Activated gamma-delta T cell treated with anti-CD3 and anti-CD28 coated beads, Interleukin-2, amount 50 U/mL, for 16 hours (primary cell): ENCODE measurements around the gene ATG14.
"Not testable (repeated sequence)": the region's sequence is repeated elsewhere in the genome, so short reads cannot be mapped to it uniquely, and the experiment has no call there.

Experiments
- DNase-seq: peaks from one replicate; pipeline ENCODE4 v3.0.0-alpha.2; 2020; ENCODE audit warnings: low read depth

The ATG14 gene

DNA sequence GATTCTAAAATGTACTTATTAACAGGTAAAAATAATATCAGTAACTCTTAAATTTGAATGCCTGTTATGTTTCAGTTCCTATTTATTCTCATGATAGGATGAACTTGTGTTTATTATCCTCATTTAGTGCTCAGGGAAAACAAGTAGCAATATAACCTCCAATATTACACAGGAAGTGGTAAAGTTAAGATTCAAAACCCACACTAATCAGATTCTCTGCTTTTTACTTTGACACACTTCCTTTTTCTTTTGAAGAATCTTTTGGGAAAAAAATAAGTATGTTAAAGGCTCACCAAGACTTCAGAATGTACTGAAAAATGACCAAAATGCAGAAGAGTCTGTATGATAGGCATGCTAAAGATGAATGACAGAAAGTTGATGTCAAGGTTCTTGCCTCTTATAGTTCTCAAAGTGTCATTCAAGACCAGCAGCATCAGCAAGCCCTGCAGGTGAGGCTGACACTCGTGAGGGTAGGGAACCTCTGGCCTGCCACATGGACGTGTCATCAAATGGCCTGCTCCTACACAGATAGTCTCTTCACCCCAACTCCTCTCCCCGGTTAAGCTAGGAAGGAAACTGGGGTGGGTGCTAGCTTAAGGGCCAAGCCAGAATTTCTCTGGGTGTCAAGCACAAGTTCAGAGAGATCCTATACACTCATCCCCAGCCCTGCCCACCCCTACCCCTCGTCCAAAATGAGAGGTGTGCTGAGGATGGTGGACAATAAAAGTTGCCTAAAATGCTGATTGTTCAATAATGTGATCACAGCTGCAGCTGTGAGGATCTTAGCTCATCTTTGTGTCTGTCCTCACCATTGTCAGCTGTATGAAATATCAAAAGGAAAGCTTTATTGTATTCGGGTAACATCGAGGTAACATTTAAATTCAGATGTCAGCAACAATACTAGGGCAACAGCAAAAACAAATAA is 22.5 kb upstream of the ATG14 start:
- DNase-seq: no peak

DNA sequence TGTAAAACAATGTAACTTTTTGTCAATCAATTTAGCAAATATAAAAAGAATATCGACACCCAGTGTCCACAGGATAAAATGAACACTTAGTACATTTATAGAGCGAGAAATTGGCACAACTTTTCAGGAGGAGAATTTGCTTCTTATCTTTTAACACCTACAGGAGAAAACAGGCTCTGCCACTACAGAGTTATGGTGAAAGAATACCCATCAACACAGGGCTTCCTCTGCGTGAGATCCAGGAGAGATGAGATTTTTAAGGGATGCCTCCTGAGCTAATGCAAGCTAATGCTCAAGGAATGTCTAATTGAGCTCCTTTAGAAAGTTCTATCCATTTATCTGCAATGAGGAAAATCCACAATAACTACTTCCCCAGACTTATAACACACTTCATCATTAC is 21.0 kb upstream of the ATG14 start:
- DNase-seq: no peak

DNA sequence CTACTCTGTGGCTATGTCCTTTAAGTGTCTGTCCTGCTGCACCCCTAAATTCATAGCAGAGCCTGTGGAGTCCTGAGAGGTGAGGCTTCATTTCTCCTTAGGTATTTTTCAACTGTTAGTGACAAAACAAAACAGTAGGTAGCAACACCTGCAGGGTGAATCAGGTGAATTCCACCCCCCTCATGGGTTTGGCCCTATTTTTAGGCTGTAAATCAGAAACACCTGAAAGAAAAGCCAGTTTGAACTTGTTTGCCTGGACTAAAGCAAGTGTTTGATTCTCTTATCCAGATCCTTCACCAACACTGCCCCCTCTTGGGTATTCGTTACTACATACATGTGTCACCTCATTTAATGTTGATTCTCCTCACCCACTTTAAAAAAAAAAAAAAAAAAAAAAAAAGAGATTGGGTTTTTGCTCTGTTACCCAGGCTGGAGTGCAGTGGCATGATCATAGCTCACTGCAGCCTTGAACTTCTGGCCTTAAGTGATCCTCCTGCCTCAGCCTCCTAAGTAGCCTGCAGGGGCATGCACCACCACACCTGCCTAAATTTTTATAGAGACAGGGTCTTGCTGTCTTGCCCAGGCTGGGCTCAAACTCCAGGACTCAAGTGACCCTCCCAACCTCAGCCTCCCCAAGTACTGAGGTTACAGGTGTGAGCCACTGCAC is 18.5 kb upstream of the ATG14 start:
- peak; percentile 26 for DNase-seq

DNA sequence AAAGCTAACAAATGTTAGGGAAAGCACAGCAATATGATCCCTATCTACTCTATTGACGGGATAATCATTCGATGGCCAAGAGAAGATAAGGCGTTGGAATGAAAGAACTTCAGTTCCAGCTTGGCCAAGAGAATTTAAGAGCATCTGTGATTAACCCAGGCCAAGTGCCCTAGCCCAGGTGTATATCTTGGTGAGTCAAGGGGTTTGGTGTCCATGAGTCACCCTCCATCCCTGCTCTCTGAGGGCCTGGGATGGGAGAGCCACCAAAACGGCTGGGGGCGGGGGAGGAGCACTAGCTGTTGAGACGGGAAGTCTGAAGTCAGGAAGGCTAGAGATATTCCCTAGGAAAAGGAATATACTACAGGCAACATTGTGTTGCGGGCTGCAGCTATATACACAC is 15.8 kb upstream of the ATG14 start:
- no peak for DNase-seq

DNA sequence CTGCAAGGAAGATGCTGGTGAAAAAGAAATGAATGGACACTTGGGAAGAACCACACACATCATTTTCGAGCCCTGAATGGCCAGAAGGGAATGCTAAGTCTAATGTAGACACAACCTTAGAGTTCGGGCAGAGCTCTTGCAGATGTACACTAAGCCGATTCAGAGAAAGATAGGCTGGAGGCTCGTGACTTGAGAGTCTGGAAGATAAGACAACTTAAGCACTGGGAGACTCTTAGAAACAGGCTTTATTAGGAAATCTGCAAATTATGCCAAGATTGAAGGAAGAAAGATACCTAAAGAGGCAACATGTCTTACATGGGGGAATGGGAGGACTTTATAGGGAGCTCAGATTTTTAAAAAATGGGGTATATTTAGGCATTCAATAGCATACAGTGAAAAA is 15.3 kb upstream of the ATG14 start:
- DNase-seq: no peak

DNA sequence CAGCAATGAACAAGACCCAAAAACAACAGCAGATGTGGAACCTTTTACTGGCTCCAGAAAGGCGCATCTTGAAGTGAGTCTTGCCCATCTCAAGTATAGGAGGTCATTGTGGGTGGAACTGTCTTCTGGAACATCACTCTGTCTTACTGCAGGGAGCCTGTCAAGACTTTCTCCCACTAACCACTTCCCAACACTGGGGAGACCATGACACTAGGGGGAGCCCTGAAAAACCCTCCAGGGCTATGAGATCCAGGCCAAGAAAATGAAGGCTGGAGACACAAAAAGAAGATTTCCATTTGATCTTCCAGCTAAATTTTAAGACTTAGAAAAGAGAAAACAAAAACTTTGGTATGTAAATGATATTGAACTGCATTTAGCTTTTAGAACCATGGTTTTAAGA is 13.5 kb upstream of the ATG14 start:
- DNase-seq: no peak

DNA sequence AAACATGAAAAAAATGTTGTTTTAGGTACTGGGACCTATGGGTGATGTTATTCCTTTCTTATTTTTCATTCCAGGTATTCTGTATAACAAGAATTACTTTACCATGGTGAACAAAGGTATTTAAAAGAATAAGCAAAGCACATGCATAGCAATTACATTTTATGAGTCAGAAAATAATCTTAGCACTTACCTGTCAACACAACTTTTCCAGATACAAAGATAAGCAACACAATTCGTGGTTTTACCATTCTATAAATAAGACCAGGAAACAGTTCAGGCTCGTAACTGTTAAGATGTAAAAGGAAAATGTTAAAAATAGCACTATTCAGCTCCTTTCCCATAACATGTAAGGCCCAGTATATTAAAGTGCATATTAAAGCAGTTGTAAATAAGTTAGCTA is 12.3 kb upstream of the ATG14 start:
- no peak for DNase-seq

DNA sequence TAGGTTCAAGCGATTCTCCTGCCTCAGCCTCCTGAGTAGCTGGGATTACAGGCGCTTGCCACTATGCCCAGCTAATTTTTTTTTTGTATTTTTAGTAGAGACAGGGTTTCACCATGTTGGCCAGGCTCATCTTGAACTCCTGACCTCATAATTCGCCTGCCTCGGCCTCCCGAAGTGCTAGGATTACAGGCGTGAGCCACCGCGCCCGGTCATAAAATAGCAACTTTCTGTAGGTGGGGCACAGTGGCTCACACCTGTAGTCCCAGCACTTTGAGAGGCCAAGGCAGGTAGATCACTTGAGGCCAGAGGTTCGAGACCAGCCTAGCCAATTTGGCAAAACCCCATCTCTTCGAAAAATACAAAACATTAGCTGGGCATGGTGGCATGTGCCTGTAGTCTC is 10.7 kb upstream of the ATG14 start:
- not testable (repeated sequence) for DNase-seq

DNA sequence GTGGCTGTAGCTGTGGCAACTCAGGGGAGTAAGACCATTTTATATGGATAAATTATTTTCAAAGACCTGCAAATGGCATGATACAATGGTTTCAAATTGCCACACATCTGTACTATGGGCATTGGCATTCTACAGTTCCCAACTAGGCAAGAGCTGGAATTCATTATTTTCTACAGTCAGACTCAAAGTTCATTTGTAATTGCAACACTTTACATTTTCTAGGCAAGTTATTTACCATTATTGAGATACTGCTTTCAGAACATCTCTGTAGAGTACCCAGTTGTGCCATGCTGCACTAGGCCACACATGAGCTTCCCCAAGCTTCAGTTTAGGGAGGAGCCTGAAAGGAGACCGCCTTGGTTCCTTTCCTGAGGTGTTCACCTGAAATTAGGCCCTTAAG is 8.0 kb upstream of the ATG14 start:
- no peak for DNase-seq

DNA sequence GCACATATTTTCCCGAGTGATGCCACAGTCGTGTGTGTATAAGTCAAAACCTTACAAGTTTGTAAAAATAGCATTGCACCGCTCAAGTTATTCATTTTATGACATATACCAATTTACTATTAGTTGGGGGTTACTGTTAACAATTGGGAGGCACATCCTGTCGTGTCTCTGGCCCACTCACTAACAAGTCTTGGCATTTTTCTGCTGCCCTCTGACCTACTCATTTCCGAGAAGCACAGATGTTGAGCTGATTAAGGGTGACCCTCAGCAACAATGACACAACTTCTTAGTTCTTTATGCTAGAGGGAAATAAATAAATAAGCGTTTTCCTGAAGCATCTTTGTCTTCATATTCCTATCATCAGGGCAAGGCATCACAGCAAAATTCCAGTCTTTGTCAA is 6.8 kb upstream of the ATG14 start:
- DNase-seq: no peak

DNA sequence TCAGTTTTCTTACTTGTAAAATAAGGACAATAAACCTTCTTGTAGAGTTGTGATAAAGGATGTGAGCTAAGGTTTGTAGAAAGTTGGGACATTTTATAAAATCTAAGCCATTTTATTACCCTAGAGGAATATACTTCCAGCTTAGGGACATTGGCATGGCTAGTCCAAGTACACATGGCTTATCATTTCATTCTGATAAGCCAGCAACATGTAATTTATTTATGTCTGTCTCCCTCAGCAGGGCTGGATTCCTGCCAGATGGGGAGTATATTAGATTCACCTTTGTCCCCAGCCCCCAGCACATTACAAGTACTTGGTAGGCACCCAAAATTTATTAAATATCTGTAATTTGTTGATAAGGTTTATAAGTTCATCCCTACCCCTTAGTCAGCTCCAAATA is 6.3 kb upstream of the ATG14 start:
- DNase-seq: no peak

DNA sequence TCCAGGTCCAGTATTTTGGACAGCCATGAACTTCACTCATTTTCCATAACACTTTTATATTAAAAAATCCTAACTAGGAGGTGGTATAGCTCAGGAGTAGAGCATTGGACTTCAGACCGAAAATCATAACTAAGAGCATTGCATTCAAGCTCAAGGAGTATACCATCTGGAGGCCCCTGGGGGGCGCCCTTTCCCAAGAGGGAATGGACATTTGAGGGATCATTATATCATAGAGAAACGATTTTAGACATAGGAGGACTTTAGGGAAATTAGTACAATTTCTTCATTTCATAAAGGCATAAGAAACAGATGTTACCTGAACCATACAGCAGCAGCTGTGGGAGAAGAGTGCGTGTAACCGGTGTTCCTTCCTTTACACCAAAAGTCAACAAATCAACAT is 5.2 kb upstream of the ATG14 start:
- DNase-seq: no peak

DNA sequence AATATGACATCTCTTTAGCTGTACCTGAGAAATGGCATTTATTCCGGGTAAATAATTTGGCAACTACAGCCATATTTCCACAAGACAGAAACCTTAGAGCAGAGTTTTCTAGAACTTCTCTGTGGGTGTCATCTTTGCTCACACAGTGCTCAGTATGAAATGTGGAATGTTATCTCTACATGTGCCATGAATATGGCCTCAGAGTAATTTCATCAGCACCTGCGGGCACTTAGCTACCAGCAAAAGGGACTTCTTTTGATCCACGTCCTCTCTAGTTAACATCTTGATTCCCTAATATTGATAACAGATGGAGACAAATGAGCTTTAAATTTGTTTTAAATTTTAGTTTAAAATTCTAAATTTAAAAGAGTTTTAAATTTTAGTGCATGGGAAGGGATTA is 2.9 kb upstream of the ATG14 start:
- DNase-seq: no peak

DNA sequence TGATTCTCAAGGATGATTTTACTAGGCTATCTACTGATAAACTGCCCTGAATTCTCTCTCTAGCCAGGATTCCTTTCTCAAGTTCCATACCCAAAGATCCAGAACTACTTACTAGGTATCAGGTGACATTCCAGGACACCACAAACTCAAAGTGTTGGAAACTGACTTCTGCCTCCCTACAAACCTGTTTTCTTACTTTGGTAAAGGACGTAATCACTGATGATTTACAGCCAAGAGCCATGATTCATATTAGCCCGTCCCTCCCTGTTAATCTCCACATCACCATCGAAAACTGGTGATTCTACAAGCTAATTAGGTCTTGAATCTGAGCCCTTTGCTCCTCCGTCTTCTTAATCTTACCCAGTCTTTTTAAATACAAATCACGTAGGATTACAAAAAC is 1.0 kb upstream of the ATG14 start:
- no peak for DNase-seq

DNA sequence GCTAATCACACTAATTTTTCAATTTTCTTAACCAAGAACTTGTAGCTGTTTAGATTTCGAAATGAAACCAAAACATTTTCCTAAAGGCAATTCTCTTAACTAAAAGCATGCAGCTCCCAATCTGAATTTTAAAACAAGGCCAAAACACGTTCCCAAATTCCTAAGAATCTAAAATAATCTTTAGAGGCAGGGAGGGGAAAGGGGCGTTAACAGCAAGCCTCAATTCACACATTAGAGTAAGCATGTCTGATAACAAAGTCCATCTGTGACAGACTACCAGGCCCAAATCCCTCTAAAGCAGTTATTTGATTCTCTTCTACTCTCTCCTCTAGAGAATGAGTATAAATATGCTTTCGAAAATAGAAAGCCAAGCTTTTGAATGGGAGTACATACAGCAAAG is 754 bp downstream of the ATG14 start:
- no peak for DNase-seq

DNA sequence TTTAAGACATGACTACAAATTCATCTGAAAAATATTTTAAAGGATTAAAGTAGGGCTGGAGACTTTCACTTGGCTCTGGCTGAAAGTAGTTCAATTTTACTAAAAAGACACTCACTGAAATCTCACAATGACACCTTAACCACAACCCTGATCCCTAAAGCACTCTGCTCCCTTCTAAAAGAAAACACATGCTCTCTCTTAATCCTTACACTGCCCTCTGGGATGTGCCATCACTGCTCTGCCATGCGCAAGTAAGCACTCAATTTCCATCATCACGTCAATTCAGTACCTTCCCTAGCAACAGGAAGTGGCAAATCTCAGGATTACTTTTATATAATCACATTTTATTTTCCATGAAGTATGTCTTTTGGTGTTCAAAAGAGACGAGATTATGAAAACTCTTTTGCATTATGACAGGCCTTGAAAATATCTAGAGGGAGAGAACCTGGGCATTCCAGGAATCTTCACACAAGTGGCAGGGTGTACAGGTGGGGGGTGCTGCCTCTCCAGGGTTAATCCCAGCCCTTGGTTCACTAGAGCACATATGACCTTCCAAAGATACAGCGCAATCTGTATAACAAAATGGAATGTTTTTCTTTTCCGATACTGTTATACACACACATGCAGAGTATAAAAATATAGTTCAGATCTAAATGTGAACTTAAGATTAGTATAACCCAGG is 7.3 kb downstream of the ATG14 start:
- no peak for DNase-seq

DNA sequence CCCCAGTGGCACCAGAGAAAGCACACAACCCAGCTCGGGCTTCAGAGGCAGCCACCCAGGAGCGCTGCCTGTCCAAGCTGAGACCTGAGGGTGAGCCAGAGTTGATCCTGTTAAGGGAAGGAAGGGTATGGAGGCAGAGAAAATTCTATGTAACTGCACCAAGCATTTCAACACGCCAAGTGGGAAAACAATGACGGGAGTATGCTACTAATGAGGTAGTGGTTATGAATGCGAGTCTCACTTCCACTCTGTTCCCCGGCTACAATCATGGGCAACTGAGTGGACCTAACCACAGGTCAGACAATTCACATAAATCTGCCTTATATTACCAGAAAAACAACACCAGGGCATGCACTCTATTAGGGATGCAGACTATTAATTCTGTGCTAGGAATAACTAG is 9.9 kb downstream of the ATG14 start:
- no peak for DNase-seq

DNA sequence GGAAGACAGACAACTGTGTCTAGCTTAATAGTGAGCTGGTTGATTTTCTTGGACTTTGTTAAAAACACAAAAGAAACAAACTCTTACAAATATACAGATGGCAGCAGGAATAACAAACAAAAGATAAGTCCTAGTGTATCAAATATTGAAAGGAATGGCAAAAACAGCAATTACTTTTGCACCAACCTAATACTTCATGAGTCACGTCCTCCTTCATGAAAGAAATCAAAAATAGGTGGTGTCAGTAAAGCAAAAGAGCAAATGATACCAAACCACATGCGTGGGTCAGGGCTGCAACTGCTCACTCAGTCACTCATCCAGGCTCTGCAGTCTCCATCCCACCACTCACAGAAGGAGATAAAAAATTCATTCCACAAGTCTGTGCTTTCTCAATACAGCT is 11.8 kb downstream of the ATG14 start:
- DNase-seq: no peak

DNA sequence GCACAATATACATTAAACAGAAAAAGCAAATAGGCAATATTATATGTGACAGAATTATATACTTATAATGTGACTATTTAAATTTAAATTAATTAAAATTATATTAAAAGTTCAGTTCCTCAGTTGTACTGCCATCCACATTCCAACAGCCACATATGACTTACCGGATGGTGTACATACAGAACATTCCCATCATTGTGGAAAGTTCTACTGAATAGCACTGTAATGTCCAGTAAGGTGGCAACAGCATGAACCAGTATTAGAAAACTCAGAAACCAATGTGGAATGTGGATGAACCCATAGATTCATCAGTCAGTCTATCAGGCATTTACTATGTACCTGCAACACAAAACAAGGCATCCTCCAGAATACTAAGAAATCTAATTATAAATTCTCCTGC is 12.4 kb downstream of the ATG14 start:
- DNase-seq: no peak

DNA sequence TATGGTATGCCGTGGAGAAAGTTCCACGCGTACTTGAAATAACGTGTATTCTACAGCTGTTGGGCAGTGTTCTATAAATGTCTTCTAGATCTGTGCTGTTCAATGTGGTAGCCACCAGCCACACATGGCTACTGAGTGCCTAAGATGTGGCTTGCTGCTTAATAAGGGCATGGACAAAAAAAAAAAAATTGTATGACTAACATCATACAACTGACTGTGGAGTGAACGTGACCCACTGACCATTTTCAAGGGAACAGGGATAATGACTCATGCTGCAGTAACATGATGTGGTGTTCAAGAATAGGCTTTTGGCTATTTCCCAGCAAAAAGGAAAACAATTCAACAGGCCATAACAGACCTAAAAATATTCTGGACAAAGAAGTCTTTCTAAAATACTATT is 13.0 kb downstream of the ATG14 start:
- no peak for DNase-seq

DNA sequence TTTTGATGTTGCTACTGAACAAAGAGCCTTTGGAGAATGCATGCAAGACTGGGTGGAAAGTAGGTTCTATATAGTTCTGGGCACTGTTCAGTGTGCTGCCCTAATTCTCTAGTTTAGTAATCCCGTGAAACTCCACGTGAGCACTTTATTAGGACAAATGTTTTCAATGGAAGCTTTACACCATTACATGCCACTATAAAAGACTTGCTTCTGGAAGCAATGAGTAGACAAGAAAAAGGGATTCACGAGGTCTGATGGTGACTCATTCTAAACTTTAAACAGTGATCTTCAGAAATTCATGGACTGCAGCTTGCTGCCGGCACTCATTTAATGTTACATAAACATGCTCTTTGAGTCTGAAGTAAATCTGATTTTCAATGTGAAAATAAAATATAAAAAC is 22.3 kb downstream of the ATG14 start:
- DNase-seq: no peak

DNA sequence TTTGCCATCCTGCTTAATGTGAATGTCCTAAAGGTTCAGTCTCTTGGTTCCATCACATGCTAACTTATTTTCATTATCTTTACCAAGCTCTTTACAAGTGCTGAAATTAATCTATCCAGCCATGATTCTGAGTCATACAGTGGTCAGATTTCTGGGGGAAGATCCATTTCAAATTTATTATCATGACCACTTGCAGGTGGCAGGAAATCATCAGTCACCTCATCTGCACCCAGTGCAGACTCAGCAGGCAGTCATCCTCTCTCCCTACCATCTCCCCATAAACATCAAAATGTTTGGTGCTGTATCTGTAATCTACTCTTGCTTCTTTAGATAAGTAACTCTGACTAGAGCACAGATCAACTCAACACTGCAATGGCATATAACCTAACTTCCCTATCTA is 23.5 kb downstream of the ATG14 start:
- no peak for DNase-seq

DNA sequence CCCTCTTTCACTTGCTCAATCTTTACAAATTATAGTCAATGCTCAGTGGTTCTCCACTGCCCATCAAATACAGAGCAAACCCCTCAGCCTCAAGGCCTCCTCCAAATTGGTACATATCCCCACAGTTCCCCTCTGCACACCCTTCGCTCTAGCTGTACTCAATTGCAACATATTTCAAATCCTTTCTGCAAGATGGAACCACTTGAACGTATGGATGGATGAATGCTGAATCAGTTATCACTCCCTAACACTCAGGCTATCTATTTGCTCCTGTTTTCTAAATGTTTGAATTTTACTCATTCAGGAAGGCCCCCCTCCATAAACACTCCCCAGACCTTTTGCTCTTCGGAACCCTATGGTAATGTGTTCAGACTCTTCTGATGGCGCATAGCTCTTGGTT is 24.5 kb downstream of the ATG14 start:
- no peak for DNase-seq
